PC-3 (cell line): ENCODE results near the gene NKX6-2. TPM values are rescaled to one million over a fixed set of nuclear protein-coding genes. Genes with fewer than 3 reads are reported as not detected.

Source experiments
- ATAC-seq: fragments of 200-7000 bp; cut with Tn5 transposase; 2 replicates; pipeline ENCODE4 v1.9.1; 2020; ENCODE audit warnings: mild to moderate bottlenecking, moderate library complexity
- BruUV-seq: library from RNA; stranded (reverse); fragments of 400-500 nt; replicated peaks from 2 replicates; lab custom pipeline; 2021; lab: Mats Ljungman, UMichigan
- CTCF ChIA-PET: fragments of 300-600 bp; sonication (Branson Sonifier 250); formaldehyde crosslinking; loops from one replicate; lab custom pipeline; 2022; ENCODE audit warnings: antibody characterized with exemption; lab: Charles Lee
- POLR2A ChIA-PET: fragments of 300-600 bp; sonication (Branson Sonifier 250); formaldehyde crosslinking; loops from one replicate; lab custom pipeline; 2022; ENCODE audit warnings: antibody characterized with exemption; ENCODE audit not compliant: unreplicated experiment; lab: Charles Lee
- DNase-seq: peaks from one replicate; pipeline ENCODE4 v3.0.0-alpha.2; 2015
- H2AFZ ChIP-seq: fragments of 300-600 bp; sonication (generic); 2 replicates; pipeline ENCODE4 v1.6.0; 2016; ENCODE audit warnings: antibody characterized with exemption, low read length
- H3F3A ChIP-seq: fragments of 300-600 bp; sonication (generic); one replicate; pipeline ENCODE4 v1.6.0; 2017; ENCODE audit warnings: antibody characterized with exemption, low read length, control low read depth, mild to moderate bottlenecking; ENCODE audit not compliant: unreplicated experiment
- H3K27ac ChIP-seq: fragments of 300-600 bp; sonication (generic); 2 replicates; pipeline ENCODE4 v1.5.1; 2016; ENCODE audit warnings: mild to moderate bottlenecking, low read length
- H3K27me3 ChIP-seq: fragments of 300-600 bp; sonication (generic); 2 replicates; pipeline ENCODE4 v1.6.1; 2016; ENCODE audit warnings: low read length, mixed read lengths
- H3K36me3 ChIP-seq: fragments of 300-600 bp; sonication (generic); 2 replicates; pipeline ENCODE4 v1.6.1; 2016; ENCODE audit warnings: low read depth, mixed run types, low read length, mixed read lengths
- H3K4me1 ChIP-seq: fragments of 300-600 bp; sonication (generic); 2 replicates; pipeline ENCODE4 v1.5.1; 2016; ENCODE audit warnings: low read length; ENCODE audit not compliant: insufficient read depth
- H3K4me2 ChIP-seq: fragments of 300-600 bp; sonication (generic); 2 replicates; pipeline ENCODE4 v1.6.0; 2016; ENCODE audit warnings: low read length
- H3K4me3 ChIP-seq: fragments of 300-600 bp; sonication (generic); 2 replicates; pipeline ENCODE4 v1.5.1; 2016; ENCODE audit warnings: mild to moderate bottlenecking, low read length, mixed read lengths
- H3K79me2 ChIP-seq: fragments of 300-600 bp; sonication (generic); 2 replicates; pipeline ENCODE4 v1.6.1; 2017; ENCODE audit warnings: low read length, mixed read lengths
- H3K9ac ChIP-seq: fragments of 300-600 bp; sonication (generic); 2 replicates; pipeline ENCODE4 v1.6.0; 2016; ENCODE audit warnings: mild to moderate bottlenecking, low read length
- H3K9me2 ChIP-seq: fragments of 300-600 bp; sonication (generic); replicated peaks from 2 replicates; pipeline ENCODE4 v1.6.1; 2016; ENCODE audit warnings: mixed run types, low read length, mixed read lengths
- H3K9me3 ChIP-seq: fragments of 300-600 bp; sonication (generic); 2 replicates; pipeline ENCODE4 v1.6.1; 2016; ENCODE audit warnings: low read length, mixed read lengths
- H4K20me1 ChIP-seq: fragments of 300-600 bp; sonication (generic); 2 replicates; pipeline ENCODE4 v1.6.1; 2016; ENCODE audit warnings: low read length, mixed read lengths
- CTCF ChIP-seq: fragments of 300-600 bp; sonication (generic); conservative IDR thresholded peaks from 2 replicates; pipeline ENCODE4 v1.5.1; 2017; ENCODE audit warnings: antibody characterized with exemption, low read depth, mild to moderate bottlenecking, low read length
- EZH2 ChIP-seq: fragments of 300-600 bp; sonication (generic); IDR thresholded peaks from one replicate; pipeline ENCODE4 v1.6.1; 2017; ENCODE audit warnings: antibody characterized with exemption, mild to moderate bottlenecking, low read length; ENCODE audit not compliant: unreplicated experiment
- EZH2phosphoT487 ChIP-seq: fragments of 300-600 bp; sonication (generic); IDR thresholded peaks from 2 replicates; pipeline ENCODE4 v1.6.1; 2018; ENCODE audit warnings: mild to moderate bottlenecking, antibody characterized with exemption, low read length, borderline replicate concordance
- intact Hi-C: fragments of 100-400 bp; cut with micrococcal nuclease; formaldehyde crosslinking; loops from 2 replicates; pipeline ENCODE4 v1.9.0; 2023
- total RNA-seq: library from RNA; depleted of rRNA; stranded (reverse); fragments of >200 nt; gene quantifications from 2 replicates; pipeline ENCODE4 v1.2.3, GENCODE V29; 2014

NKX6-2 gene
- total RNA-seq, 1 experiment from 2014 or later, result not detected

- no peak overlapping the region for H3K4me3 ChIP-seq
- H3F3A ChIP-seq, result no peaks in the 10 kb centered on the region
- no peaks in the 10 kb centered on the region for H3K79me2 ChIP-seq
- TF ChIP-seq EZH2 (no peak), EZH2phosphoT487 (no peak), CTCF (no peak)
- no peak overlapping the region for H3K27ac ChIP-seq
- H3K9ac ChIP-seq, result no peak overlapping the region
- no peak overlapping the region for H3K4me2 ChIP-seq
- H3K9me2 ChIP-seq, result no peaks in the 10 kb centered on the region
- H3K9me3 ChIP-seq, result no peaks in the 10 kb centered on the region
- intact Hi-C loops, result no loop called here
- H3K36me3 ChIP-seq, result no peaks in the 10 kb centered on the region
- no peaks in the 10 kb centered on the region for H4K20me1 ChIP-seq
- ATAC-seq (no peak), DNase-seq (no peak)
- ChIA-PET CTCF (no interaction called here), POLR2A (no interaction called here)
- H2AFZ ChIP-seq, result no peak overlapping the region
- no peaks in the 10 kb centered on the region for H3K4me1 ChIP-seq
- no TSS peak for BruUV-seq
- H3K27me3 ChIP-seq, result peaks cover 30% of the 10 kb centered on the region
These were observed 5.2 kb upstream of the NKX6-2 start for GRCh38 chr10:132790934-132791829.

GRCh38 chr10:132790470-132790869, 4.5 kb upstream of the NKX6-2 start:
- Histone ChIP-seq H3K4me3 (no peak overlapping the region), H3K27ac (no peak overlapping the region), H3K36me3 (no peaks in the 10 kb centered on the region), H2AFZ (no peak overlapping the region), H3K79me2 (no peaks in the 10 kb centered on the region), H3F3A (no peaks in the 10 kb centered on the region), H3K27me3 (peaks cover 30% of the 10 kb centered on the region), H3K9ac (no peak overlapping the region), H3K9me2 (no peaks in the 10 kb centered on the region), H3K4me1 (no peaks in the 10 kb centered on the region), H3K9me3 (no peaks in the 10 kb centered on the region), H3K4me2 (no peak overlapping the region), H4K20me1 (no peaks in the 10 kb centered on the region)
- ChIA-PET POLR2A (no interaction called here), CTCF (no interaction called here)
- ATAC-seq (no peak), DNase-seq (no peak)
- TF ChIP-seq EZH2phosphoT487, result no peak
- no peak for TF ChIP-seq EZH2
- TF ChIP-seq CTCF, result no peak
- intact Hi-C loops, result no loop called here
- no TSS peak for BruUV-seq

GRCh38 chr10:132789659-132790148, 3.8 kb upstream of the NKX6-2 start:
- Histone ChIP-seq H3K9me3 (no peaks in the 10 kb centered on the region), H3K27me3 (peaks cover 30% of the 10 kb centered on the region), H3K9me2 (no peaks in the 10 kb centered on the region), H2AFZ (no peak overlapping the region), H3K9ac (no peak overlapping the region), H3K4me1 (no peaks in the 10 kb centered on the region), H3K79me2 (no peaks in the 10 kb centered on the region), H4K20me1 (no peaks in the 10 kb centered on the region), H3K27ac (no peak overlapping the region), H3K4me2 (no peak overlapping the region), H3K4me3 (no peak overlapping the region), H3K36me3 (no peaks in the 10 kb centered on the region), H3F3A (no peaks in the 10 kb centered on the region)
- CTCF ChIA-PET, result no interaction called here
- POLR2A ChIA-PET, result no interaction called here
- ATAC-seq (no peak), DNase-seq (no peak)
- no peak for TF ChIP-seq CTCF
- no peak for TF ChIP-seq EZH2
- TF ChIP-seq EZH2phosphoT487, result no peak
- BruUV-seq, result no TSS peak
- intact Hi-C loops, result no loop called here
